ENCODE measurements around the gene PHOX2A.
"Not testable (repeated sequence)": the region's sequence is repeated elsewhere in the genome, so short reads cannot be mapped to it uniquely, and the experiment has no call there.

Gene PHOX2A

DNA sequence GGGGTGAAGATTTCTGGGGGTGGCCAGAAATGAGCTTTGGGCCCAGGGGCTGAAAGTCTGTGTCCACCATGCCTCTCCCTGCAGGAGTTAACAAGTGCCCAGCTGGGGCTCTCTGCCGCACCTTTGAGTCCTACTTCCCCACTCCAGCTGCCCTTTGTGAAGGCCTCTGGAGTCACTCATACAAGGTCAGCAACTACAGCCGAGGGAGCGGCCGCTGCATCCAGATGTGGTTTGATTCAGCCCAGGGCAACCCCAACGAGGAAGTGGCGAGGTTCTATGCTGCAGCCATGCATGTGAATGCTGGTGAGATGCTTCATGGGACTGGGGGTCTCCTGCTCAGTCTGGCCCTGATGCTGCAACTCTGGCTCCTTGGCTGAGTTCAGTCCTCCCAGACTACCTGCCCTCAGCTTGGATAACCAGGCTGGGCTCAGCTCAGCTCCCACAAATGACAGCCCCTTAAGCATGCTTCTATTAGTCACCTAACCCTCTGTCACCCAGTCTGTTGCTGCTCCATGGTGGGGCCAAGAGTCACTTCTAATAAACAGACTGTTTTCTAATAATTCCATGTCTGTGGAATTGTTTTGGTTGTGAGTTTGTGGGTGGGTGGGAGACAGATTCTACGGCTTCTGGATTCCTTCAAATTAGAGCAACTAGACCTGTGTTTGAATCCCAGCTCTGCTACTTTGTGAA, 22.4 kb downstream of the PHOX2A start:
- DNase-seq: no peak

DNA sequence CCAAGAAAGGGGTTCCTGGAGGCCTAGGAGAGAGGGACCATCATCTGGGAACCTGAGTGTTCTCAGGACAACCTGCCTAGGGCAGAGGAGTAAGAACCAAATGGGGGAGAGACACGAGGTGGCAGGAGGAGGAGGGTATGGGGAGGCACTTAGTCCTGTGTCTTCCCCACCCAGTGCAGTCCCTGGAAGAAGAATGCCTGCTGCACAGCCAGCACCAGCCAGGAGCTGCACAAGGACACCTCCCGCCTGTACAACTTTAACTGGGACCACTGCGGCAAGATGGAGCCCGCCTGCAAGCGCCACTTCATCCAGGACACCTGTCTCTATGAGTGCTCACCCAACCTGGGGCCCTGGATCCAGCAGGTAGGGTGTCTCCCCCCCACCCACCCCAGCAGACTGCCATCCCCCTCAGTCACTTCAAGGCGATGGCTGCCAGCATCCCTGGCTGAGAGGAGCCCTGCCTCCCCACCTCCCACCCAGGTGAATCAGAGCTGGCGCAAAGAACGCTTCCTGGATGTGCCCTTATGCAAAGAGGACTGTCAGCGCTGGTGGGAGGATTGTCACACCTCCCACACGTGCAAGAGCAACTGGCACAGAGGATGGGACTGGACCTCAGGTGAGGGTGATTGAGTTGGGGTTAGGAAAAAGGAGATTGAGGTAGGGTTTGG, 23.1 kb downstream of the PHOX2A start:
- no peak for DNase-seq

DNA sequence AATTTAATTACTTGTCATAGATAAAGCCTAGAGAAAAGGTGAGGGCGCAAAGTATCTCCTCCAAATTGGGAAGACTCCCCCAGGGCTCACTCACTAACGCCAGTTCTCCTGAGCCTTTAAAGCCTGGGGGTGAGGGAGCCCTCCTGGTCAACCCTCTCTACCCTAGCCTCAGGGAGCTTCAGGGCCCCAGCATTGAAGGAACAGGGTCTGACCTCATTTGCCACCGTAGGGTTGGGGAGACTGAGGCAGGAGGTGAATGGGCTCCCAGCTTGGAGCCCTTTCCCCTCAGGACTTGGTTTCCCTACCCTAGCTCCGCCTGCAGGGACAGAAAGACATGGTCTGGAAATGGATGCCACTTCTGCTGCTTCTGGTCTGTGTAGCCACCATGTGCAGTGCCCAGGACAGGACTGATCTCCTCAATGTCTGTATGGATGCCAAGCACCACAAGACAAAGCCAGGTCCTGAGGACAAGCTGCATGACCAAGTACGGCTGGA, 25.7 kb downstream of the PHOX2A start:
- DNase-seq: no peak

DNA sequence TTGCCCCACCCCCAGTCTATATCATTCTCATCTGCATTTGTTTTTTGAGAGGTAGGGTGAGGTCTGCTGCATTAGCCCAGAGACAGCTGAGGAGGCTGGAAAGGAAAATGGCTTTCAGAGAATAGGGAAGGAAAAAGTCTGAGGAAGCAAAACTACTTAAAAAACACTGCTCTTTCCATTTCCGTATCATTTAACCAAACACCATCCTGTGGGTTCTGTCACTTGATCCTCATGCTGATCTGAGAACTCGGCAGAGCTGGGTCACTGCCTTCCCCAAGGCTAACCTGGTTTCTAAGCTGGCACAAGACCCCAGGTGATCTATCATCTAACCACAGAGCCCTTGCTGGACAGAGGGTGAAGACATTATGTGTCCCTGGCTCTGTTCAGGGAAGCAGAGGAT, 26.1 kb downstream of the PHOX2A start:
- DNase-seq: no peak

DNA sequence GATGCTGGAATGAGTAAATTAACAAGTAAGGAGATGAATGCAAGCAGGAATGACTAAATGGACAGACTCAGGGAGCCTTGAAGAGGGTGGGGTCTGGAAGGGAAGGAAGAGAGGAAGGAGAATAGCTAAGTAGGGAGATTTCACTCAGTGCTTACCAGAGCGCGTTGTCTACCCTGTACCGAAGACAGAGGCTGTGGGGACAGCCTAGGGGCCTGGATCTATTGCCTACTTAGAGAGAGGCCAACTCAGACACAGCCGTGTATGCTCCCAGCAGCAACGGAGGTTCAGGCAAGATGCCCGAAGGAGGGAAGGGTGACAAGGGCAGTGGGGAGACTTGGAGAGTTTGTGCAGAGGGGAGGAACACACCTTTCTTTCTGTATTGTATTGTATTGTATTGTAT, 27.3 kb downstream of the PHOX2A start, which contains the start of gene FOLR2:
FOLR2 (plus strand) TSS at position 157 of the 400 bp plus-strand sequence. CDS start 1,791 bp downstream, outside the sequence.
- DNase-seq: no peak

DNA sequence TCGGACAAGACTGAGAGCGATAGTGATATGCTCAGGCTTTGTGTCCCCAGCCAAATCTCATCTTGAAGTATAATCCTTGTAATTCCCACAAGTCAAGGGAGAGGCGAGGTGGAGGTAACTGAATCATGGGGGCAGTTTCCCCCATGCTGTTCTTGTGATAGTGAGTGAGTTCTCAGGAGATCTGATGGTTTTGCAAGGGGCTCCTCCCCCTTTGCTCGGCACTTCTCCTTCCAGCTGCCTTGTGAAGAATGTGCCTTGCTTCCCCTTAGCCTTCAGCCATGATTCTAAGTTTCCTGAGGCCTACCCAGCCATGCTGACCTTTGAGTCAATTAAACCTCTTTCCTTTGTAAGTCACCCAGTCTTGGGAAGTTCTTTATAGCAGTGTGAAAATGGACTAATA, 34.9 kb downstream of the PHOX2A start:
- DNase-seq: no peak

DNA sequence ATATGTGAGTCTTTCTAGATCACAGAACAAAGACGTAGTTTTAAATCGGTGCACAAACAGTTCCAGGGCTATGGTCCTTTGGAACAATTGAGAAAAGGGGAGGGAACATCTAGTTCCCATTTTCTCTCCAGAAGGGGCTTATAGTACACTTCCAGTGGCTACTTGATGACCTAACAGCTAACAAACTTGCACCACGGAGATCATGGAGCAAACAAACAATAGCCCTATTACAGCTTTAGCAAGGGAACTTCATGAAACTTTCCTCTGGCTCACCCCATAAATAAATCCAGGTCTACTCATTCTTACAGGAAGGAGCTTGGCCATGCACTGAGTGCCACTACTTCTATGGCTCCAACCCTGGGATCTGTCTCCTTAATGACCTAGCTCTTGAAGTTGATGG, 35.7 kb downstream of the PHOX2A start:
- DNase-seq: no peak

DNA sequence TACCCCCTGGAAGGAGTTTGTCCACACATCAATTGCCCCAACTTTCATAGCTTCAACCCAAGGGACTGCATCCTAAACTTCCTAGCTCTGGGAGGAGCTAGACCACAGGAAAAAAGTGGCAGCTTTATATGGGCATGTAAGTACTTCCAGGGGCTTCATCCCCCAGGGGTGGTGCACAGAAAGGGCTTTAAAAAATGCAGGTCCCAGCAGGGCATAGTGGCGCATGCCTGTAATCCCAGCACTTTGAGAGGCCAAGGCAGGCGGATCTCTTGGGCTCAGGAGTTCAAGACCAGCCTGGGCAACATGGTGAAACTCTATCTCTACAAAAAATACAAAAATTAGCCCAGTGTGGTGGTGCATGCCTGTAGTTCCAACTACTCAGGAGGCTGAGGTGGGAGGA, 37.2 kb downstream of the PHOX2A start:
- not testable (repeated sequence) for DNase-seq

DNA sequence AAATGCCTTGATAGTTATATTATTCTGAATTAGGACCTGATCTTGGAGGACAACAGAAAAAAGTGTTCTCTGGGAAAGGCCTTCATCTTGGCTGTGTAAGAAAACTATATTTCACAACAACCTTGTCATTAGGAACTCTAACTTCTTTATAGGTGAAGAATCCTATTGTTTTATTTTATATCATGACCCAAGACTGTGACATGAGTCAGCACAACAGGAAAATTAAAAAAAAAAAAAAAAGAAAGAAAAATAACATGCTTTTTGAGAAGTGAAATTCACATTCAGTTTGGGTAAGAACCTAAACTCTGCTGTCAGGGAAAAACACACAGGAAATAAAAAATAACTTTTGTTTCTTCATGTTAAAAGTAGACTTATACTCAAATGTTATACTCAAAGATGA, 39.1 kb downstream of the PHOX2A start:
- no peak for DNase-seq

DNA sequence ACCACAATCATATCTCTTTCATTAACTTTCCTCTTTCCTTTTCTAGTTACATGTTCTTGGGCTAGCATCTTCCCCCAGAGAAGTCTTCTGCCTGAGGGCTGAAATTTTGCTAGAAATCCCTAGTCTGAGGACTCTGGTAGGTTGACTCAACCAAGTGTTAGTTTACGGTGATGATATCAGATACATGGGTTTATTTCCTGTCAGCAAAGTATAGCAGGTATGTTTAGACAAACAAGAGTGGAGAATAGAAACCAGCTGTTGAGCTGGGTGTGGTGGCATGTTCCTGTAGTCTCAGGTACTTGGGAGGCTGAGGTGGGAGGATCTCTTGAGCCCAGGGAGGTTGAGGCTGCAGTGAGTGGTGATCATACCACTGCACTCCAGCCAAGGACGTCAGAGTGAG, 40.8 kb downstream of the PHOX2A start:
- no peak for DNase-seq

DNA sequence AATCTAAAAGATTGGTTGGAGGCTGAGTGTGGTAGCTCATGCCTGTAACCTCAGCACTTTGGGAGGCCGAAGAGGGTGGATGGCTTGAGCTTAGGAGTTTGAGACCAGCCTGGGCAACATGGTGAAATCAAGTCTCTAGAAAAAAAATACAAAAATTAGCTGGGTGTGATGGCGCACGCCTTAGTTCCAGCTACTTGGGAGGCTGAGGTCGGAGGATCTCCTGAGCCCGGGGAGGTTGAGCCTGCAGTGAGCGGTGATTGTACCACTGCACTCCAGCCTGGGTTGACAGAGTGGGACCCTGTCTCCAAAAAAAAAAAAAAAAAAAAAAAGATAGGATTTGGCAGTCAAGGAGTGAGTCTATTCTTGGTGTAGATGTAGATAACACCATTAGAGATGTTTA, 41.4 kb downstream of the PHOX2A start:
- no peak for DNase-seq

DNA sequence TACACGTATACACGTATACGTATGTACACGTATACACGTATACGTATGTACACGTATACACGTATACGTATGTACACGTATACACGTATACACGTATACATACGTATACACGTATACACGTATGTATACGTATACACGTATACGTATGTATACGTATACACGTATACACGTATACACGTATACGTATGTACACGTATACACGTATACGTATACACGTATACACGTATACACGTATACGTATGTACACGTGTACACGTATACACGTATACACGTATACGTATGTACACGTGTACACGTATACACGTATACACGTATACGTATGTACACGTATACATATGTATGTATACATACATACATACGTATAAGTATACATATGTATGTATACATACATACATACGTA, 42.5 kb downstream of the PHOX2A start:
- DNase-seq: not testable (repeated sequence)

DNA sequence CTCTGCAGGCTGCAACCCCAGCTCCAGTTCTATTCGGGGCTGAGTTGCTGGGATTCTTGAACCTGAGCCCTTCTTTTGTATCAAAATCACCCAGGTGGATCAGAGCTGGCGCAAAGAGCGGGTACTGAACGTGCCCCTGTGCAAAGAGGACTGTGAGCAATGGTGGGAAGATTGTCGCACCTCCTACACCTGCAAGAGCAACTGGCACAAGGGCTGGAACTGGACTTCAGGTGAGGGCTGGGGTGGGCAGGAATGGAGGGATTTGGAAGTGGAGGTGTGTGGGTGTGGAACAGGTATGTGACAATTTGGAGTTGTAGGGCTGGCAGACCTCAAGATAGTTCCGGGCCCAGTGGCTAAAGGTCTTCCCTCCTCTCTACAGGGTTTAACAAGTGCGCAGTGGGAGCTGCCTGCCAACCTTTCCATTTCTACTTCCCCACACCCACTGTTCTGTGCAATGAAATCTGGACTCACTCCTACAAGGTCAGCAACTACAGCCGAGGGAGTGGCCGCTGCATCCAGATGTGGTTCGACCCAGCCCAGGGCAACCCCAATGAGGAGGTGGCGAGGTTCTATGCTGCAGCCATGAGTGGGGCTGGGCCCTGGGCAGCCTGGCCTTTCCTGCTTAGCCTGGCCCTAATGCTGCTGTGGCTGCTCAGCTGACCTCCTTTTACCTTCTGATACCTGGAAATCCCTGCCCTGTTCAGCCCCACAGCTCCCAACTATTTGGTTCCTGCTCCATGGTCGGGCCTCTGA, 48.3 kb downstream of the PHOX2A start:
- no peak for DNase-seq

DNA sequence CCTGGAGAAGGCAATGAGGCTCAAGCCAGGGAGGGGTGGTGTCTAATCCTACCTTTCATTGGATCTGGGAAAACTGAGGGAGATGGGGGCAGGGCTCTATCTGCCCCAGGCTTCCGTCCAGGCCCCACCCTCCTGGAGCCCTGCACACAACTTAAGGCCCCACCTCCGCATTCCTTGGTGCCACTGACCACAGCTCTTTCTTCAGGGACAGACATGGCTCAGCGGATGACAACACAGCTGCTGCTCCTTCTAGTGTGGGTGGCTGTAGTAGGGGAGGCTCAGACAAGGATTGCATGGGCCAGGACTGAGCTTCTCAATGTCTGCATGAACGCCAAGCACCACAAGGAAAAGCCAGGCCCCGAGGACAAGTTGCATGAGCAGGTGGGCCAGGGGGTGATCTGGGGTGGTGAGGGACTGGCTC, 52.0 kb downstream of the PHOX2A start, which contains the start of gene FOLR1:
FOLR1 (plus strand) TSS at position 180 of the 421 bp plus-strand sequence; CDS start at position 214, 34 bp downstream.
- DNase-seq: peak; percentile 10

DNA sequence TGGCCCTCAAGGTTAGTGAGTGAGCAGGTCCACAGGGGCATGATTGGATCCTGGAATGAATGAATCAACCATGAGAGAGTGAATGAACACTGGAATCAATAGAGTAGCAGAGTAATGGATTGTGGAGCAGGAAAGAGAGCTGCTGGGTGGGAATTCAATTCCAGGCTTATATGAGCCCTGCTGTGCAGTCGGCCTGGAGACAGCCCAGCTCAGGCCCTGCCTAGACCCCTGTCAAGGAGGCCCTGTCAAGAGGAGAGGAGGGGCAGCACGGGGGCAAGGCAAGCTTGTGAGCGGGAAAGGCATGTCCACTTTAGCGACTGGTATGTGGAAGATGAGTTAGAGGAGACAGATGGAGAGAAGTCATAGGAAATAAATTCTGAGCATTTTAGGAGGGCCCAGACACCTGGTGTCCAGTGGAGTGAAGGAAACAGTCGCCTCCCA, 53.3 kb downstream of the PHOX2A start:
- DNase-seq: no peak

DNA sequence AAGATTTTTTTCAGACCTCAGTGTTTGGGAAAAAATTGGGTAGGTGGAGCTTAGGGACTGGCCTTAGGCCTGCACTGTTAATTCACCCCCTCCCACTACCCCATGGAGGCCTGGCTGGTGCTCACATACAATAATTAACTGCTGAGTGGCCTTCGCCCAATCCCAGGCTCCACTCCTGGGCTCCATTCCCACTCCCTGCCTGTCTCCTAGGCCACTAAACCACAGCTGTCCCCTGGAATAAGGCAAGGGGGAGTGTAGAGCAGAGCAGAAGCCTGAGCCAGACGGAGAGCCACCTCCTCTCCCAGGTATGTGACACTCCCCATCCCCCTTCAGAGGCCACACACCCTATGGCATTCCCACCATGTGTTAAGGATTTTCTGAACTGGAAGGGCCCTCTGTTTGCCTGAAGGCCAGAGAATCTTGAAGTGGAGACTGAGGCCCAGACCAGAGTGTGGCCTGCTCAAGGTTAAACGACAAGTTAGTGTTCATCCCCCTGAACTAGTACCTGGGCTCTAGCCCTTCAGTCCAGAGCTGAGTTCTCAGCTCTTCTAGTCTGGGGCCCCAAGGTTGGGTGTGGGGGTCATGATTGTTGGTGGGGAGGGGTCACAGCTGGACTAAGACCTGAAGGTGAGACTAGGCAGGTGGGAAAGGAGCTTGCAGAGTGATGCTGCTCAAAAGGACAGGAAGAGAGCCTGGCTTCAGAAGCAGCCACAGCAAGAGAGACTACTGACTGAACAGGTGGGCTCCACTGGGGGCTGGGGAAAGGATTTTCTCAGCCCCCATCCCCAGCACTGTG, 54.3 kb downstream of the PHOX2A start:
- DNase-seq: peak; percentile 5

Data from fibroblast of skin of right biceps (primary cell).